NOMO-1 (cell line): ENCODE measurements around the gene MAIP1.
"Not testable (repeated sequence)": the region's sequence is repeated elsewhere in the genome, so short reads cannot be mapped to it uniquely, and the experiment has no call there.

Experiments used
- DNase-seq, 2 experiments: peaks; one replicate each; lab custom pipeline; 2025; ENCODE audit not compliant: unreplicated experiment in 2 of 2; lab: John Stamatoyannopoulos, UW

Gene MAIP1, protein sequence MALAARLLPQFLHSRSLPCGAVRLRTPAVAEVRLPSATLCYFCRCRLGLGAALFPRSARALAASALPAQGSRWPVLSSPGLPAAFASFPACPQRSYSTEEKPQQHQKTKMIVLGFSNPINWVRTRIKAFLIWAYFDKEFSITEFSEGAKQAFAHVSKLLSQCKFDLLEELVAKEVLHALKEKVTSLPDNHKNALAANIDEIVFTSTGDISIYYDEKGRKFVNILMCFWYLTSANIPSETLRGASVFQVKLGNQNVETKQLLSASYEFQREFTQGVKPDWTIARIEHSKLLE

DNA sequence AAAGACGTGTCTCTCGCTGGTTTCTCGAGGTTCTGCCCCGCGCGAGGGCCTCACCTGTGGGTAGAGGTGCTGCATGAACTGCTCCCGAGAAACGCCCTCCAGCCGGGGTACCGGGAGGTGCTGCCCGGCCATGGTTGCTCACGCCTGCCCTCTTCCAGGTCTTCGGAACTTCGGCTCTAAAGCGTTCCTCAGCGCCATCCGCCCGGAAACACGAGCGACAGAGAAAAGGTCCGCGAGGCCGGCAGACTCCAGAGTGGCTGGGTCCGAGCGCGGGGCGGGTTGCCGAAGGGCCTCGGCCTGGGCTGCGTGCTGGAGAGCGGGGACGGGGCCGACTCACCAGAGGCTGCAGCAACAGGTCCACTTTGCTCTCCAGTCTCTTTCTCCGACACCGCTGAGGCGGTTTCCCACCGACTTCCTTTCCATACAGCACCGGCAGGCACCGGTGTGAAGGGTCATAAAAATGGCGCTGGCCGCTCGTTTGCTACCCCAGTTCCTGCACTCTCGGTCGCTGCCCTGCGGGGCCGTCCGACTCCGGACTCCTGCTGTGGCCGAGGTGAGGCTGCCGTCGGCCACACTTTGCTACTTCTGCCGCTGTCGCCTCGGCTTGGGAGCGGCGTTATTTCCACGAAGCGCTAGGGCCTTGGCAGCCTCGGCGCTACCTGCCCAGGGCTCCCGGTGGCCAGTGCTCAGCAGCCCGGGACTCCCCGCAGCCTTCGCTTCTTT, at the start of gene MAIP1, which contains the start of gene TYW5:
Gene MAIP1 (plus strand): TSS at position 244 of the 723 bp plus-strand sequence. CDS start 217 bp downstream, at position 461.
Gene TYW5 (minus strand): TSS at position 153 of the 723 bp plus-strand sequence. CDS start 21 bp downstream, at position 132.
- peak; percentile 81 for DNase-seq

GRCh38 chr2:199907008-199907714, 48.2 kb upstream of the MAIP1 start:
- peak; percentile 56 to 71 for DNase-seq

DNA sequence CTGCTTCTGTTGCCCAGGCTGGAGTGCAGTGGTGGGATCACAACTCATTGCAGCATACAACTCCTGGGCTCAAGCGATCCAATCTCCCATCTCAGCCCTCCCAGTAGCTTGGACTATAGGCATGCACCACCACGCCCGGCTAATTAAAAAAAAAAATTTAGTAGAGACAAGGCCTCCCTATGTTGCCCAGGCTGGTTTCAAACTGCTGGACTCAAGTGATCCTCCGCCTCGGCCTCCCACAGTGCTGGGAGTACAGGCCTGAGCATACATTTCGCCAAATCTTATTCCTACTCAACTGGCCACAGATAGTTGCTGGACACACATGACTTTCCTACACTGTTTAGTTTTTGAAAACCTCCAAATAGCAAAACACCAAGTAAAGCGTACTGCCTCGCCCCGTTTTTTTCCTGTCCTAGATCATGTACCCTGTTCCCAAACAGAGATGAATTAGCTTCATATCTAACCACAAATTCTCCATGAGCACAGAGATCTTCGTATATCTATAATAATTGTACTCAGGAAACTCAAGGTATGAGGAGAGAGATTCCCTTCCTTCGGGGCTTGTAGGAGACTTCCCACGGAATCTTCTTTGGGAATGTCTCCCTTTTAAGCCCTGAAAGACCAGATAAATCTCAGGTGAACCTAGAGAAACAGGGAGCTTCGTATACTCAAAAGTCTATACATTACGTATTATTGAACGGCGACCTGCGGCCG, 44.9 kb upstream of the MAIP1 start:
- no peak for DNase-seq

GRCh38 chr2:199911052-199911876, 44.1 kb upstream of the MAIP1 start, which contains the start of gene C2orf69:
Gene C2orf69 (plus strand): TSS chr2:199911293. CDS start chr2:199911439, 146 bp downstream.
- peak; percentile 91 to 99 for DNase-seq

- DNase-seq: no peak
Observed at GRCh38 chr2:199911877-199912161, 43.6 kb upstream of the MAIP1 start.

DNA sequence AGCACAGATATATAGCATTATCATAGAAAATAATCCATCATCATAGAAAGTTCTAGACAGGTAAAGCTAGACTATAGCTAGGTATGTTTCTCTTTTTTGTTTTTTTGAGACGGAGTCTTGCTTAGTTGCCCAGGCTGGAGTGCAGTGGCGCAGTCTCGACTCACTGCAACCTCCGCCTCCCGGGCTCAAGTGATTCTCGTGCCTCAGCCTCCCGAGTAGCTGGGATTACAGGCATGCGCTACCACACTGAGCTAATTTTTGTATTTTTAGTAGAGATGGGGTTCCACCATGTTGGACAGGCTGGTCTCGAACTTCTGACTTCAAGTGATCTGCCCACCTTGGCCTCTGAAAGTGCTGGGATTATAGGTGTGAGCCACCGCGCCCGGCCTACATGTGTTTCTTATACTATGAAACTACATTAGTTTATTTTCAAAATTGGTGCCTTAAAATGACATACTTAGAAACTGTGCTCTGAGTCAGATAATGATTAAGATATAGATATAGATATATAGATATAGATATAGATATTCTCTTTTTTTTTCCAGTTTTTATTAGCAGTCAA, 42.7 kb upstream of the MAIP1 start:
- DNase-seq: not testable (repeated sequence)

GRCh38 chr2:199914372-199914958, 40.9 kb upstream of the MAIP1 start:
- no peak for DNase-seq

DNA sequence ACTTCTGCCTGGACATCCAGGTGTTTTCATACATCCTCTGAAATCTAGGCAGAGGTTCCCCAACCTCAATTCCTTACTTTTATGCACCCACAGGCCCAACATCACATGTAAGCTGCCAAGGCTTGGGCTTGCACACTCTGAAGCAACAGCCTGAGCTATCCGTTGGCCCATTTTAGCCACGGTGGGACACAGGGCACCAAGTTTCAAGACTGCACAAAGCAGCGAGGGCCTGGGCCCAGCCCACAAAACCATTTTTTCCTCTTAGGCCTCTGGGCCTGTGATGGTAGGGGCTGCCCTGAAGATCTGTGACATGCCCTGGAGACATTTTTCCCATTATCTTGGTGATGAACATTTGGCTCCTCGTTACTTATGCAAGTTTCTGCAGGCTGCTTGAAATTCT, 38.4 kb upstream of the MAIP1 start:
- DNase-seq: no peak

DNA sequence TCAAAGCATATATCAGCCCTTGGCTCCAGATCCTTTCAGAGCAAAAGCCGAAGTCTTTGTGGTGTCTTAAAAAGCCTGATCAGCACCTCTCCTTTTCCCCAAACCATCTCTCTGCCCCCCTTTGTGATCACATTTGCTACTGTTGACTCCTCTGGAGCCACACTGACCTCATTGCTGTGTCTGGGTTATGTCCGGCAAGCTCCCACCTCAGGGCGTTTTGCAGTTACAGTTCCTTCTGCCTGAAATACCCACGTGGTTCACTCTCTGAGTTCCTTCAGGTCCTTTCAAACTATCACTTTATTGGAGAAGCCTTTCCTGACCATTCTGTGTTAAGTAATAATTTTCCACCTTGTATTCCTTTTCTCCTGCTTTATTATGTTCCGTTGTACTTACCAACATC, 32.5 kb upstream of the MAIP1 start:
- peak; percentile 36 to 40 for DNase-seq

DNA sequence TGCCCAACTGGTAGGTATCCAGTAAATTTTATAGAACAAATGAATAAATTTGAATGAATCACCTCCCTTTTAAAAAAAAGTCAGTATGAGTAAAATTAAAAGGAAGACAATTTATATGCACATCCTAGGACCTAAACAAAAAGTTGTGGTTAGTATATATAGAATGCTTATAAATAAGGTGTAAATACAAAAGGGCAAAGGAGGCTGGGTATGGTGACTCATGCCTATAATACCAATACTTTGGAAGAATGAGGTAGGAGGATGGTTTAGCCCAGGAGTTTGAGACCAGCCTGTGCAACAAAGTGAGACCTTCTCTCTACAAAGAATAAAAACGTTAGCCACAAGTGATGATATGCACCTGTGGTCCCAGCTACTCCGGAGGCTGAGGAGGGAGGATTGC, 31.5 kb upstream of the MAIP1 start:
- DNase-seq: no peak

- DNase-seq: no peak
Observed at GRCh38 chr2:199926806-199927205, 28.6 kb upstream of the MAIP1 start.

DNA sequence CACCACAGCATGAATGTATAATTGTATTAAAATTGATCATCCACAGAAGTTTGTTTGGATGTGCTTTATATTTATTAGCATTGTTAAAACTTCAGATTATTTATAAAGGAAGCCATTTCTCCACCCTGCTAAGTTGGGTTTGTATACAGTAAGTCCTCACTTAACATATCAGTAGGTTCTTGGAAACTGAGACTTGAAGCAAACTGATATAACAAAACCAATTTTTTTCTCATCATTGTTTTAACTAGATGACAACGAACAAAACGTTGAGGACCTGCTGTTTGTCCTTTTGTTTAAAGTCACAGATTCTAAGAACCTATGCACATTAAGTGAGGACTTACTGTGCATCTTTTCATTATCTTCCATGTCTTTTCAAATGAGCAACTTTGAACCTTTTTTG, 27.2 kb upstream of the MAIP1 start:
- DNase-seq: no peak

GRCh38 chr2:199928626-199929025, 26.8 kb upstream of the MAIP1 start:
- DNase-seq: no peak

DNA sequence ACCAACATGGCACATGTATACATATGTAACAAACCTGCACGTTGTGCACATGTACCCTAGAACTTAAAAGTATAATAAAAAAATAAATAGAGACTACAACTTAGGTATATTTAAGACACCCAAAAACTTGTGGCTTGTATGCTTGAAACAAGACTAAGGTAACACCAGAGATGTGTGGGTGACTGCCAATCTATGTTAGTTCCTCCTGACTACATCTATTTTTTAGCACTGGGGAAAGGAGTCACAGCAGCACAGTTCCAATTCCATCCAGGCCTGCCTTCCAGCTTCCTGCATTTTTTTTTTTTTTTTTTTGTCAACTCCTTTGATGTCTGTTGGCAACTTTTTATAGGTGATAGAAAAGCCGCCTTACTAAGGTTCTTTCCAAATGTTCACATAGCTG, 26.1 kb upstream of the MAIP1 start:
- DNase-seq: no peak

DNA sequence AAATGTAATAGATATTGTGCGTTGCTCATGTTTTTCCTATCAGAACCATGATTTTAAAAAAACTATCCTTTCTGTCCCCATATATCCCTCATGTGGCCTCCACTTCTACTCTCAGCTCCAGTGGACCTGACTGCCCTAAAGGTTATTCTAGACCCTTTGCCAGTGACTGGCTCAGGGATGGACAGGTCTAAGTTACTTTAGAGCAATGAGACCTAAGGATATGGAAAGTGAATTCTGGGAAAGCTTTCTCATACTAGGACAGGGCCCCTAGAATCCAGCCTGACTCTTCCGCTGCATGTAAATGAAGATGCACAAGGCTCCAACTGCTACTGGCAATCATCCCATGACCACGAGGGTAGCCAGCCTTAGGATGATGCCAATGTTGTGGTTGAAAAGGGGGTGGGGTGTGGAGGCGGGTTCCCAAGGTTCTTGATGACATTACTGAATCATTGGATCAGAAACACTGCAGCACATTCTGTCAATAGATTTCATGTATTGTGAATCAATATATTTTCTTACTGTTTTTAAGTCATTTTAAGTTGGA, 23.0 kb upstream of the MAIP1 start:
- no peak for DNase-seq

GRCh38 chr2:199933466-199933865, 21.9 kb upstream of the MAIP1 start:
- DNase-seq: no peak

- DNase-seq: no peak
Observed at GRCh38 chr2:199936554-199936953, 18.8 kb upstream of the MAIP1 start.

DNA sequence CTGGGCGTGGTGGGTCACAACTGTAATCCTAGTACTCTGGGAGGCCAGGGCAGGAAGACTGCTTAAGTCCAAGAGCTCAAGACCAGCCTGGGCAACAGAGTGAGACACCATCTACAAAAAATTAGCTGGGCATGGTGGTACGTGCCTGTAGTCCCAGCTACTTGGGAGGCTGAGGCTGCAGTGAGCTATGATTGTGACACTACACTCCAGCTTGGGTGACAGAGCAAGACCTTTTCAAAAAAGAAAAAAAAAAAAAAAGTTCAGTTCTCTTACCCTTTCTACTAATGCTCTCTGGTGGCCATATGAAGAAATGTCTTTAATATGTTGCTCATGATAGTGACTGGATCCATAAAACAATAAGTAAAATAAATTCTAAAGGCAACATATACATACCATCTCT, 15.0 kb upstream of the MAIP1 start:
- peak; percentile 49 to 64 for DNase-seq

DNA sequence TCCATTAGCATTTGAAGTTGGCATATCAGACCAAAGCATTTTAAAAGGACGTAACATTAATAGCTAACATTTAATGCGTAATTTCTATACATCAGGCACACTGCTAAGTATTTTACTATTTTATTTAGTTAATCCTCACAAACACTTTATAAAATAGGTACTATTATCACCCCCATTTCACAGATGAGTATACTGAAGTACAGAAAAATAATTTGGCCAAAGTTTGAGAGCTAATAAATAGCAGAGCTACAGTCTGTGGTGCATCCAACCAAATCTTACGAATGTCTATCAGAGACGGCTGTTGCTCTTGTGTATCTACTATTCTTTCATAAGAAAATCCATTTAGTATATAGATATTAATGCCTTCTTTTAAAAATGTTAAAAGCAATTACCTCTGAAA, 12.0 kb upstream of the MAIP1 start:
- DNase-seq: no peak
